Measurements from ENCODE around the gene RAP1B. TPM values are rescaled to one million over a fixed set of nuclear protein-coding genes. Genes with fewer than 3 reads are reported as not detected.

RAP1B gene
- total RNA-seq, 2 donors from 2014 or later = 105 to 145 TPM

DNA sequence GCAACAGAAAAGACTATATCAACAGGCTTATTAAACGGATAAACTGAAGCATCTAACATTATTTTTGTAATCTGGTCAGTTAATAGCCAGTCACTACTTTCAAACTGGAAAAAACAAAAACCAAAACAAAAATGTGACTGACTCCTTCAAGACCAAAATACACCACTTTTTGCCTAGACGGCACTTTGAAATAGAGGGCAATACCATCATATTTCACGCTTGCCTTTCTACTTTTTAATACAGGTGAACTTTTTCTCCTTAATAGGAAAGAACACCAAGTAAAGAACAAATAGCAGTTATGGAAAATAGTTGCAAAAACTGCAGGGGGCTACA, 75.5 kb downstream of the RAP1B start:
- intact Hi-C loops (cut with DNase I) = loop anchor here (2.0 to 5.0 kb wide), 2 partner anchors 75 to 329 kb away; partner anchors contain the start of gene RAP1B
- TF ChIP-seq POLR2AphosphoS5 (IDR thresholded peaks at IDR 0.05) = no peak
- TF ChIP-seq, protein P1, sequence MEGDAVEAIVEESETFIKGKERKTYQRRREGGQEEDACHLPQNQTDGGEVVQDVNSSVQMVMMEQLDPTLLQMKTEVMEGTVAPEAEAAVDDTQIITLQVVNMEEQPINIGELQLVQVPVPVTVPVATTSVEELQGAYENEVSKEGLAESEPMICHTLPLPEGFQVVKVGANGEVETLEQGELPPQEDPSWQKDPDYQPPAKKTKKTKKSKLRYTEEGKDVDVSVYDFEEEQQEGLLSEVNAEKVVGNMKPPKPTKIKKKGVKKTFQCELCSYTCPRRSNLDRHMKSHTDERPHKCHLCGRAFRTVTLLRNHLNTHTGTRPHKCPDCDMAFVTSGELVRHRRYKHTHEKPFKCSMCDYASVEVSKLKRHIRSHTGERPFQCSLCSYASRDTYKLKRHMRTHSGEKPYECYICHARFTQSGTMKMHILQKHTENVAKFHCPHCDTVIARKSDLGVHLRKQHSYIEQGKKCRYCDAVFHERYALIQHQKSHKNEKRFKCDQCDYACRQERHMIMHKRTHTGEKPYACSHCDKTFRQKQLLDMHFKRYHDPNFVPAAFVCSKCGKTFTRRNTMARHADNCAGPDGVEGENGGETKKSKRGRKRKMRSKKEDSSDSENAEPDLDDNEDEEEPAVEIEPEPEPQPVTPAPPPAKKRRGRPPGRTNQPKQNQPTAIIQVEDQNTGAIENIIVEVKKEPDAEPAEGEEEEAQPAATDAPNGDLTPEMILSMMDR (IDR thresholded peaks at IDR 0.05) = no peak
- no peak for TF ChIP-seq POLR2A (IDR thresholded peaks at IDR 0.05)
- Histone ChIP-seq H3K36me3 (no peaks in the 10 kb centered on the region), H3K4me3 (peak overlapping the region; percentile 77 to 82), H3K9me3 (no peaks in the 10 kb centered on the region), H3K4me1 (replicated peaks) (no peaks in the 10 kb centered on the region), H3K27me3 (replicated peaks; ENCODE audit: insufficient read depth) (no peaks in the 10 kb centered on the region), H3K27ac (peak overlapping the region; percentile 67 to 69)
- 50% methylated on average over 3 of the region's 3 CpGs for WGBS
- no peak for DNase-seq (ENCODE audit: low spot score)

DNA sequence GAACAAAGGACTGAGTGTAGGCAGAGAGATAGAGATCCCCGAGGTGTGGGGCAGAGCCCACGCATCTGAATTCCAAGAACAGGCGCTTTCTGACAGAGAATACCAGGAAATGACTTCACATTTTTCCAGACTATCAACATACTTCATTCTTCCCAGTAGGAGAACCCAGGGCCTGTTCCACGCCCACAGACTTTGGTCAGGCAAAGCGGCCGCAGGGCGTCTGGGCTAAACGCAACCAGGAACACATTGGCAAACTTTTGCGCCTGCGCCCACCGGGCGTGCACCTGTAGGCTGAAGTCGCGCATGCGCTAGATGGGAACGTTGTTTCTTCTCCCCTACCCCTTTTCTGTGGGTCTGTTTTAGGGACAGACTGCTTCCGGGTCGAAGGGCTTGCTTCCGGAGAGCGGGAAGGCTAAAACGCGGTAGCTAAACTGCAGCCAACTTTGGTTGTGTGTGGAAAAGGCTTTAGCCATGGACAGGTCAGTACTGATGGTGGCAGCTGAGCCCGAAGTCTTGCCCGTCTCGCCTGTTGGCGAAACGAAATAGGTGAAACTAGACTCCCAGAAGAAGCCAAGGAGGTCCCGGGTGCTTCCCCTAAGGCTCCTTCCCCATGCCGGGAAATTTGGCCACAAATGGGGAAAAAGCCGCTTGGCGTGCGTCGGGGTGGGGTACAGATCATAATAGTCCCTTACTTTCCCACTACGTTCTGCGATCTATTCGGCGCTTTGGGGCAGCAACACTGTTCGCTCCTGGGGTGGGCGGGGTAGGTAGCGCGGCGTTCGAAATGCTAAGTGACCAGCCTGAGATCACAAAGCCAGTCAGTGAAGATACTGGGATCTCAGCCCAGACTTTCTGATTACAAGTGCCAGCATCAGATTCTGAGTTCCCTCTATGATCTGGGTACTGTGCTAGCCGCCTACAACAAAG, 76.2 kb downstream of the RAP1B start, which contains the start of gene NUP107:
Gene NUP107 (plus strand): TSS at position 384 of the 927 bp plus-strand sequence. CDS start 88 bp downstream, at position 472.
- Histone ChIP-seq H3K27ac (peak within 1 kb of the TSS; percentile 67 to 69), H3K36me3 (no peaks in the 10 kb centered on the region), H3K9me3 (no peaks in the 10 kb centered on the region), H3K4me1 (replicated peaks) (no peaks in the 10 kb centered on the region), H3K27me3 (replicated peaks; ENCODE audit: insufficient read depth) (no peaks in the 10 kb centered on the region), H3K4me3 (peak within 1 kb of the TSS; percentile 77 to 82)
- under 1% methylated on average over 44 of the region's 44 CpGs for WGBS
- TF ChIP-seq POLR2A (IDR thresholded peaks at IDR 0.05) (peak; percentile 73), POLR2AphosphoS5 (IDR thresholded peaks at IDR 0.05) (peak; percentile 99)
- TF ChIP-seq, protein P1 (IDR thresholded peaks at IDR 0.05) = peak in 3 of 4 experiments; percentile 15 to 54 (median 47)
- peak; percentile 97 for DNase-seq (ENCODE audit: low spot score)
- intact Hi-C loops (cut with DNase I) = loop anchor here (2.0 to 5.0 kb wide), 2 partner anchors 76 to 330 kb away; partner anchors contain the start of gene RAP1B

DNA sequence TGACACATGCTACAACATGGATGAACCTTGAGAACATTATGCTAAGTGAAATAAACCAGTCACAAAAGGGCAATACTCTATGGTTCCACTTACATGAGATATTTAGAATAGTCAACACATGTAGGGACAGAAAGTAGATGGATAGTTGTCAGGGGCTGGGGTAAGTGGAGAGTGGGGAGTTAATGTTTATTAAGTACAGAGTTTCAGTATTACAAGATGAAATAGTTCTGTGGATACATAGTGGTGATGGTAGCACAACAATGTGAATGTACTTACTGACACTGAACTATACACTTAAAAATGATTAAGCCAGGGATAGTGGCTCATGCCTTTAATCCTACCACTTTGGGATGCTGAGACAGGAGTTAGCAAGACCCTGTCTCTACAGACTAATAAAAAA, 84.8 kb downstream of the RAP1B start:
- TF ChIP-seq POLR2A (IDR thresholded peaks at IDR 0.05) (no peak), POLR2AphosphoS5 (IDR thresholded peaks at IDR 0.05) (no peak)
- TF ChIP-seq, protein P1 (IDR thresholded peaks at IDR 0.05) = no peak
- H3K27me3 ChIP-seq (replicated peaks; ENCODE audit: insufficient read depth) = no peaks in the 10 kb centered on the region

DNA sequence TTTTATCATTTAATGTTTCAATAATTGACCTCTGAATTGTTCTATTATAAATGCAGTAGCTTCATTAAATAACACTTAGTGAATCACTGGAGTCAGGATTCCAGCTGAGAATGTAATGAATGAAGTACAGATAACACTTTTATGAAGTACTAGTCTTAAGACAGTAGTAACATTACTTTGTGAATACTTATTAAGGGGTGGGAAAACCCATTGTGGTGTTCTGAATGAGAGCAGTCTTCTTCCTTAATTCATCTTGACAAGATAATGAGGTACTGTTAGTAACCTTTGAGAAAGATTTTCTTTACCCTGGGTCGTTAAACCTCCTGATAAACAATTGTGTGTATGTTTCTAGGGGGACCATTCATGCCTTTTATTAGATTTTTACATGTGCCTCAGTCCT, 88.8 kb downstream of the RAP1B start:
- WGBS = 81% methylated on average over 1 of the region's 1 CpG
- Histone ChIP-seq H3K27me3 (replicated peaks; ENCODE audit: insufficient read depth) (no peaks in the 10 kb centered on the region), H3K36me3 (peaks cover 0 to under 1% of the 10 kb centered on the region in 2 donors), H3K4me3 (no peak overlapping the region), H3K9me3 (no peaks in the 10 kb centered on the region), H3K27ac (no peak overlapping the region), H3K4me1 (replicated peaks) (no peaks in the 10 kb centered on the region)
- DNase-seq (ENCODE audit: low spot score) = no peak
- intact Hi-C loops (cut with DNase I) = no loop called here
- TF ChIP-seq POLR2A (IDR thresholded peaks at IDR 0.05) (no peak), POLR2AphosphoS5 (IDR thresholded peaks at IDR 0.05) (no peak)

More for the DNA sequence above, 84.8 kb downstream of the RAP1B start:
- H3K9me3 ChIP-seq = no peaks in the 10 kb centered on the region
- DNase-seq (ENCODE audit: low spot score) = no peak
- no peaks in the 10 kb centered on the region for H3K4me1 ChIP-seq (replicated peaks)
- H3K4me3 ChIP-seq = no peak overlapping the region
- H3K27ac ChIP-seq = no peak overlapping the region
- intact Hi-C loops (cut with DNase I) = no loop called here
- H3K36me3 ChIP-seq = peaks cover 0 to 10% of the 10 kb centered on the region in 2 donors

Small RNA genes lying within 50 kb of the gene (small RNA-seq; reads per million reads assigned to genes)
- 0 reads per million in 2 donors for gene RF00017
- 0 reads per million in 2 donors for gene SNORA70G

Other genes starting within 250 kb of the RAP1B start
- 10 to 100 TPM; 27.9 to 37.0 TPM for gene NUP107, start 76.1 kb downstream of the RAP1B start, total RNA-seq
- gene SLC35E3, start 135.3 kb downstream of the RAP1B start, total RNA-seq = 10 to 100 TPM in 1 of 2 donors, 1 to 10 TPM in 1; 8.9 to 10.3 TPM
- 10 to 100 TPM; 36.1 to 95.6 TPM for gene MDM2, start 197.3 kb downstream of the RAP1B start, total RNA-seq

All from prostate gland (tissue), 2 donors.